Uterus (tissue), 4 donors: ENCODE results near the gene MMD. TPM values are rescaled to one million over a fixed set of nuclear protein-coding genes. Genes with fewer than 3 reads are reported as not detected.

Experiments used
- DNase-seq, 2 donors: peaks; one replicate each; pipeline ENCODE4 v3.0.0-alpha.2; 2019 to 2020
- H3K27ac ChIP-seq, 2 donors: fragments of 200-600 bp; sonication (generic); 1 replicate in 1 of 2; 2 replicates in 1 of 2; pipeline ENCODE4 v1.5.1; 2016 to 2018
- H3K27me3 ChIP-seq, 2 donors: fragments of 200-600 bp; sonication (generic); one replicate each; pipeline ENCODE4 v1.5.1; 2018 to 2019; ENCODE audit warnings: control low read depth in 1 of 2
- H3K36me3 ChIP-seq, 2 donors: fragments of 200-600 bp; sonication (generic); one replicate each; pipeline ENCODE4 v1.5.1; 2019; ENCODE audit warnings: control low read depth in 1 of 2
- H3K4me1 ChIP-seq, 2 donors: fragments of 200-600 bp; sonication (generic); one replicate each; pipeline ENCODE4 v1.5.1; 2018 to 2019; ENCODE audit warnings: control low read depth in 1 of 2
- H3K4me3 ChIP-seq, 2 donors: fragments of 200-600 bp; sonication (generic); 1 replicate in 1 of 2; 2 replicates in 1 of 2; pipeline ENCODE4 v1.5.1; 2018 to 2019; ENCODE audit warnings: mild to moderate bottlenecking in 1 of 2
- H3K9me3 ChIP-seq, 2 donors: fragments of 200-600 bp; sonication (generic); one replicate each; pipeline ENCODE4 v1.5.1; 2019; ENCODE audit warnings: control low read depth in 1 of 2
- CTCF ChIP-seq, 4 experiments: fragments of 200-600 bp in 2 of 4; fragments of 450-650 bp in 2 of 4; sonication (generic) in 2 of 4; IDR thresholded peaks; one replicate each; pipeline ENCODE4 v1.5.1; 2016 to 2019; ENCODE audit warnings: antibody characterized with exemption in 4 of 4, mild to moderate bottlenecking in 2 of 4, moderate library complexity in 1 of 4
- POLR2A ChIP-seq, 2 donors: fragments of 450-650 bp; IDR thresholded peaks; one replicate each; pipeline ENCODE4 v1.6.1; 2016; ENCODE audit warnings: antibody characterized with exemption in 2 of 2, mild to moderate bottlenecking in 1 of 2, moderate library complexity in 1 of 2
- intact Hi-C: fragments of 100-400 bp; cut with DNase I; formaldehyde crosslinking; loops from one replicate; pipeline ENCODE4 v1.15.1; 2023; ENCODE audit warnings: low total_unique reads
- total RNA-seq, 4 donors: library from RNA; depleted of rRNA in 3 of 4; stranded (reverse); fragments of >200 nt in 3 of 4; gene quantifications; one replicate each; pipeline versions ENCODE4 v1.1.0 to v1.2.4, GENCODE V29; 2014 to 2023
- donor health status: DM: yes; HTN: yes; CAD: no.

The MMD gene
- total RNA-seq, 4 donors from 2014 or later: 1.3 to 27.9 (median 14.2) TPM

GRCh38 chr17:55443904-55444303, 22.3 kb upstream of the MMD start:
- Histone ChIP-seq H3K36me3 (no peaks in the 10 kb centered on the region), H3K27ac (no peak overlapping the region), H3K4me1 (no peaks in the 10 kb centered on the region), H3K27me3 (no peaks in the 10 kb centered on the region), H3K9me3 (no peaks in the 10 kb centered on the region), H3K4me3 (no peak overlapping the region)
- no peak for TF ChIP-seq POLR2A (IDR thresholded peaks at IDR 0.05)
- no peak for TF ChIP-seq CTCF (IDR thresholded peaks at IDR 0.05)
- intact Hi-C loops: no loop called here
- no peak for DNase-seq

- no peak overlapping the region for H3K4me3 ChIP-seq
- DNase-seq: no peak
- intact Hi-C loops: no loop called here
- no peaks in the 10 kb centered on the region for H3K36me3 ChIP-seq
- no peak overlapping the region for H3K27ac ChIP-seq
- H3K9me3 ChIP-seq: no peaks in the 10 kb centered on the region
- TF ChIP-seq CTCF (IDR thresholded peaks at IDR 0.05) (no peak), POLR2A (IDR thresholded peaks at IDR 0.05) (no peak)
- no peaks in the 10 kb centered on the region for H3K27me3 ChIP-seq
- no peaks in the 10 kb centered on the region for H3K4me1 ChIP-seq
Measured at GRCh38 chr17:55442953-55443683, 21.5 kb upstream of the MMD start.

- intact Hi-C loops: no loop called here
- TF ChIP-seq CTCF (IDR thresholded peaks at IDR 0.05) (no peak), POLR2A (IDR thresholded peaks at IDR 0.05) (no peak)
- Histone ChIP-seq H3K36me3 (no peaks in the 10 kb centered on the region), H3K27ac (no peak overlapping the region), H3K4me1 (no peaks in the 10 kb centered on the region), H3K4me3 (no peak overlapping the region), H3K27me3 (no peaks in the 10 kb centered on the region), H3K9me3 (no peaks in the 10 kb centered on the region)
- no peak for DNase-seq
Measured at GRCh38 chr17:55442462-55442861, 20.8 kb upstream of the MMD start.

- no peak overlapping the region for H3K4me3 ChIP-seq
- intact Hi-C loops: no loop called here
Measured at GRCh38 chr17:55441544-55441943, 19.9 kb upstream of the MMD start.

More at GRCh38 chr17:55441544-55441943, 19.9 kb upstream of the MMD start:
- H3K27ac ChIP-seq: no peak overlapping the region
- H3K27me3 ChIP-seq: no peaks in the 10 kb centered on the region
- no peaks in the 10 kb centered on the region for H3K4me1 ChIP-seq
- H3K36me3 ChIP-seq: no peaks in the 10 kb centered on the region
- H3K9me3 ChIP-seq: no peaks in the 10 kb centered on the region
- TF ChIP-seq POLR2A (IDR thresholded peaks at IDR 0.05) (no peak), CTCF (IDR thresholded peaks at IDR 0.05) (no peak)
- DNase-seq: no peak
